HG02759 (cell line): ENCODE data around the gene ZNF683.

ENCODE experiments used
- ATAC-seq: cut with Tn5 transposase; IDR thresholded peaks from one replicate; pipeline ENCODE4 v1.9.1; 2021; ENCODE audit warnings: mild to moderate bottlenecking, moderate library complexity; ENCODE audit not compliant: unreplicated experiment

The ZNF683 gene

GRCh38 chr1:26314501-26314900, 58.0 kb downstream of the ZNF683 start:
- ATAC-seq, result no peak
